RWPE2 (cell line): Measurements from ENCODE around the gene ADAM12.

ENCODE experiments used
- ATAC-seq: fragments of 200-7000 bp; cut with Tn5 transposase; 3 replicates; pipeline ENCODE4 v1.9.1; 2021; ENCODE audit warnings: low read depth
- DNase-seq: peaks from one replicate; pipeline ENCODE4 v3.0.0-alpha.2; 2020; ENCODE audit warnings: low spot score
- H3K27ac ChIP-seq: fragments of 450-650 bp; 2 replicates; pipeline ENCODE4 v1.5.1; 2017; ENCODE audit warnings: mild to moderate bottlenecking; ENCODE audit not compliant: poor library complexity, severe bottlenecking
- H3K27me3 ChIP-seq: fragments of 250-450 bp; sonication (Bioruptor Pico); 2 replicates; pipeline ENCODE4 v1.5.1; 2021; ENCODE audit warnings: mild to moderate bottlenecking, moderate library complexity; ENCODE audit not compliant: insufficient read depth, poor library complexity, severe bottlenecking
- H3K36me3 ChIP-seq: fragments of 250-450 bp; sonication (Bioruptor Pico); 2 replicates; pipeline ENCODE4 v1.5.1; 2020; ENCODE audit warnings: low read depth, mild to moderate bottlenecking, moderate library complexity
- H3K4me1 ChIP-seq: fragments of 250-450 bp; sonication (Bioruptor Pico); 2 replicates; pipeline ENCODE4 v1.5.1; 2021; ENCODE audit warnings: mild to moderate bottlenecking, moderate library complexity; ENCODE audit not compliant: insufficient read depth, poor library complexity, severe bottlenecking
- H3K4me3 ChIP-seq: fragments of 250-450 bp; sonication (Bioruptor Pico); 2 replicates; pipeline ENCODE4 v1.5.1; 2021; ENCODE audit warnings: mild to moderate bottlenecking, moderate library complexity; ENCODE audit not compliant: severe bottlenecking
- H3K9me3 ChIP-seq: fragments of 250-450 bp; sonication (Bioruptor Pico); 2 replicates; pipeline ENCODE4 v1.5.1; 2021; ENCODE audit warnings: mild to moderate bottlenecking, moderate library complexity; ENCODE audit not compliant: severe bottlenecking
- TF ChIP-seq, protein P1 (sequence below): fragments of 450-650 bp; IDR thresholded peaks from one replicate; pipeline ENCODE4 v1.5.1; 2017; ENCODE audit warnings: mild to moderate bottlenecking, moderate library complexity; ENCODE audit not compliant: poor library complexity, severe bottlenecking

Gene ADAM12

DNA sequence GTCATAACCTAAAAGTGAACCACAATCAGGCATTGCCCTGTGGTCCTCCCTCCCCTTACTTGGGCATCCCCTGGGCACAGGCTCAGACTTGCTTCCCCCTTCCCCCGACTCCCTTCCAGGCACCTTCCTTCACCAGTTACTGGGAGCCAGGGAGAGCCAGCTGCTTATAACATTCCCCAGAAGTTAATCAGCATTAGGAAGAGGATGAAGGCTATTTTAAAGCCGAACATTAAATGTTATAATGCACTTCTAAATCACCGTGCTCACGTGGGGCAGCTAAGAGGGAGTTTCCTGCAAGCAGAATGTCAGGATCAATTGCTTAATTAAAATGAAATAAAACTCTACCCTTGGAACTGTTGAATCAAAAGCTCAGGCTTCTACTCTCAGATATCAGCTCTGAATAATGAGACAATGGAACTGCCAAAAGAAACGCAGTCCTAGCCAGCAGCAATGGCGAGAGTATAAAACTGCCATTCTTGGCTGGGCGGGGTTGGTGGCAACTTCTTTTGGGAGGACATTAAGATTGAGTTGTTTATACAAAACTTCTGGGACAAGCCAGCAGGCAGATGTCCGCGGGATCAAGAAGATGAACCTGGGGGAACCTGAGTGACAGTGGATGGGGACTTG, 322.4 kb downstream of the ADAM12 start:
- Histone ChIP-seq H3K4me3 (no peak overlapping the region), H3K27ac (peak overlapping the region; percentile 95), H3K27me3 (no peaks in the 10 kb centered on the region), H3K9me3 (no peaks in the 10 kb centered on the region), H3K36me3 (no peaks in the 10 kb centered on the region), H3K4me1 (peaks cover 31% of the 10 kb centered on the region)
- TF ChIP-seq, protein P1, sequence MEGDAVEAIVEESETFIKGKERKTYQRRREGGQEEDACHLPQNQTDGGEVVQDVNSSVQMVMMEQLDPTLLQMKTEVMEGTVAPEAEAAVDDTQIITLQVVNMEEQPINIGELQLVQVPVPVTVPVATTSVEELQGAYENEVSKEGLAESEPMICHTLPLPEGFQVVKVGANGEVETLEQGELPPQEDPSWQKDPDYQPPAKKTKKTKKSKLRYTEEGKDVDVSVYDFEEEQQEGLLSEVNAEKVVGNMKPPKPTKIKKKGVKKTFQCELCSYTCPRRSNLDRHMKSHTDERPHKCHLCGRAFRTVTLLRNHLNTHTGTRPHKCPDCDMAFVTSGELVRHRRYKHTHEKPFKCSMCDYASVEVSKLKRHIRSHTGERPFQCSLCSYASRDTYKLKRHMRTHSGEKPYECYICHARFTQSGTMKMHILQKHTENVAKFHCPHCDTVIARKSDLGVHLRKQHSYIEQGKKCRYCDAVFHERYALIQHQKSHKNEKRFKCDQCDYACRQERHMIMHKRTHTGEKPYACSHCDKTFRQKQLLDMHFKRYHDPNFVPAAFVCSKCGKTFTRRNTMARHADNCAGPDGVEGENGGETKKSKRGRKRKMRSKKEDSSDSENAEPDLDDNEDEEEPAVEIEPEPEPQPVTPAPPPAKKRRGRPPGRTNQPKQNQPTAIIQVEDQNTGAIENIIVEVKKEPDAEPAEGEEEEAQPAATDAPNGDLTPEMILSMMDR = no peak
- DNase-seq (no peak), ATAC-seq (peak; percentile 19; the same call in 1 of the 3 replicates)

DNA sequence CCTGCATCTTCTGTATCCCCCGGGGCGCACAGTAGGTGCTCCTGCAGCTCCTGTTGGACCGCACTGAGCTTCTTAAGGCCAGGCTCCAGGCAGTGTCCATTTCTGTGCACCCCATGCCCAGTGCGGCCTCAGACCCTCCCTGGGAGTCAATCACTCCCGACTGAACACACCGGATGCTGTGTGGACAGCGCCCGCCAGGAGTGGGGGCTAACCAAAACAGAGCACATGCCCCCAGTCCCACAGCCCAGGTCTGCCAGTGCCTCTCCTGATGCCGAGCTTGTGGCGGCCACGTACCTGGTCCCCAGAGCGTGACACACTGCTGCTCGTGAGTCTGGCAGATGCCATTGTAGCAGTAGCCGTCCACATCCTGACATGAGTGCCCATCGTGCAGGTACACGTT, 323.8 kb downstream of the ADAM12 start:
- DNase-seq (no peak), ATAC-seq (no peak)
- no peaks in the 10 kb centered on the region for H3K36me3 ChIP-seq
- peak overlapping the region; percentile 95 for H3K27ac ChIP-seq
- no peaks in the 10 kb centered on the region for H3K9me3 ChIP-seq
- no peaks in the 10 kb centered on the region for H3K27me3 ChIP-seq
- H3K4me1 ChIP-seq = peaks cover 31% of the 10 kb centered on the region
- TF ChIP-seq, protein P1 = no peak
- no peak overlapping the region for H3K4me3 ChIP-seq

DNA sequence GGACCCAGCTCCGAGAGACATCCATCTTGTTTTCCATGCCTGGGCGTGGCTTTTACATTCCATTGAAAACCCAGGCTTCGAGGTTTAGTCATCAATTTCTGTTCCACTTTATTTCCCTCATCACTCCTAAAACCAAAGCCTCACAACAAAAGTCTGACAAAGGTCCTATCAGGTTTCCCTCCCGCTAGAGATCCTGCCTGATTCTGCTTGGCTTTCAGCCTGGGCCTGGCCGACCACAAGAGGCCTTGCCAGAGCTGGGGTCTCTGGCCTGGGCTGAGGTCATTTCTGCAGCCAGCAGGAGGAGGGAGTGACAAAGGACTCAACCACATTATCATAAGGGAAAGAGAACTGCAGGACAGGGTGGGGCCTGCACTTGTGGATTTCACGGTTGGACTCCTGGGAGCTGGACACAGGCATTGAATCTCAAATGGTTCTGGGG, 324.9 kb downstream of the ADAM12 start:
- peak; percentile 23; the same call in 2 of the 3 replicates for ATAC-seq
- Histone ChIP-seq H3K27ac (peak overlapping the region; percentile 95), H3K4me1 (peaks cover 36% of the 10 kb centered on the region), H3K4me3 (no peak overlapping the region), H3K9me3 (no peaks in the 10 kb centered on the region), H3K27me3 (no peaks in the 10 kb centered on the region), H3K36me3 (no peaks in the 10 kb centered on the region)
- TF ChIP-seq, protein P1 = no peak
- no peak for DNase-seq

DNA sequence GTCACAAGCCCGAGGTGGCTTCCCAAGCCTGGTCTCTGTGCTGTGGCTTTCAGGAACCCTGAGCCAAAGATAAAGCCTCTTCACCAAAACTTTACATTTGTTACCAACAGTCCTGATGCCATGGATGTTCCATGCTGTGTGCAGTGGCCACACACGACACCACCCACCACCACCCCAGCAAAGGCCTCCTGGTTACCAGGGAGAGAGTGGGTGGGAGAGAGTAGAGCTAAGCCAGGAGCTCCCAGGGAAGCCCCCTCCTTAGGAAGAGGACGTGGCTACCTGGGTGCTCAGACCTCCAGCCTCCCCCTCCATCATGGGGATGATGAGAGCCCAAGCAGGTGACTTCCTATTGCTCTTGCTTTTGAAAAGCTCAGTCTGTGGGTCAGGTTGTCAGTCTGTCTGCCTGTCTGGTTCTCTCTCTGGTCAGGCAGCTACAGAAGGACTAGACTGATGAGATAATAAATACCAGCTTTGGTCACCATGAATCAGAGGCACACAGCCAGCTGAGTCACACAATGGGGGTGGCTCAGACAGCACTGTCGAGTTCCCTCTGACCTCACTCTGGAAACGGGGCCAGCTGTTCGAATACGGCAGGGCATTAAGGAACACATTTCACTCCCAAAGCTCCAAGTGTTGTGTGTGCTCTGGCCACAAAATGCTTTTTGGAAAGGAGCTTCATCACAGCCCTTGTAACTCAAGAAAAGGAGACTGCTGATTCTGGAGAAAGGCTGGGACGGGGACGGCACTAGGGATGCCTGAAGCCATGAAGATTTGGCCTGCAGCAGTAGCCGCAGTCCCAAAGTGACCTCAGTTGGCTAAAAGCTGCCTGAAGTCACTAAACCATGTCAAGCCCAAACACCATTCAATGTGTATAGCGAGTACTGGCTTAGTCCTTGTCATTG, 325.9 kb downstream of the ADAM12 start:
- DNase-seq (peak; percentile 89), ATAC-seq (peak; percentile 87)
- Histone ChIP-seq H3K9me3 (no peaks in the 10 kb centered on the region), H3K4me1 (peaks cover 36% of the 10 kb centered on the region), H3K4me3 (no peak overlapping the region), H3K27me3 (no peaks in the 10 kb centered on the region), H3K27ac (peak overlapping the region; percentile 95), H3K36me3 (no peaks in the 10 kb centered on the region)
- TF ChIP-seq, protein P1 = no peak

DNA sequence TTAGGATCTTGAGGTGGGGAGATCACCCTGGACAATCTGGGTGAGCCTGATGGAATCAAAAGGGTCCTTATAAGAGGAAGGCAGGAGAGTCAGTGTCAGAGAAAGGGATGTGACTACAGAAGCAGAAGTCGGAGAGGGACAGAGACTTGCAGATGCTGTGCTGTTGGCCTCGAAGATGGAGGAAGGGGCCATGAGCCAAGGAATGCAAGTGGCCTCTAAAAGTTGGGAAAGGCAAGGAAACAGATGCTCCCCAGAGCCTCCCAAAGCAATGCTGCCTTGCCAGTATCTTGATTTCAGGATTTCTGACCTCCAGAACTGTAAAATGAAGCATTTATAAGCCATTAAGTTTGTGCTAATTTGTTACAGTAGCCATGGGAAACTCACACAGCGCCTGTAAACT, 326.8 kb downstream of the ADAM12 start:
- DNase-seq (no peak), ATAC-seq (no peak)
- H3K4me1 ChIP-seq = peaks cover 36% of the 10 kb centered on the region
- H3K36me3 ChIP-seq = no peaks in the 10 kb centered on the region
- no peaks in the 10 kb centered on the region for H3K27me3 ChIP-seq
- H3K27ac ChIP-seq = peak overlapping the region; percentile 95
- H3K9me3 ChIP-seq = no peaks in the 10 kb centered on the region
- H3K4me3 ChIP-seq = no peak overlapping the region
- TF ChIP-seq, protein P1 = no peak
